Suprapubic skin (tissue), 4 donors: ENCODE data around the gene PTS.

ENCODE experiments used
- EP300 ChIP-seq: sonication (generic); formaldehyde crosslinking; IDR thresholded peaks from one replicate; pipeline ENCODE4 v1.6.1; 2017; ENCODE audit warnings: antibody characterized with exemption
- POLR2A ChIP-seq, 2 donors: fragments of 450-650 bp; IDR thresholded peaks; one replicate each; pipeline ENCODE4 v1.6.1; 2017; ENCODE audit warnings: antibody characterized with exemption in 2 of 2, mild to moderate bottlenecking in 2 of 2, moderate library complexity in 2 of 2
- POLR2AphosphoS5 ChIP-seq, 3 donors: sonication (generic); formaldehyde crosslinking; IDR thresholded peaks; one replicate each; pipeline ENCODE4 v1.6.1; 2017; ENCODE audit warnings: antibody characterized with exemption in 3 of 3
- TF ChIP-seq, protein P1 (sequence below), 2 donors: fragments of 200-600 bp in 1 of 2; fragments of 450-650 bp in 1 of 2; sonication (generic) in 1 of 2; IDR thresholded peaks; one replicate each; pipeline ENCODE4 v1.5.1; 2016 to 2019; ENCODE audit warnings: antibody characterized with exemption in 2 of 2, mild to moderate bottlenecking in 1 of 2, moderate library complexity in 1 of 2

GRCh38 chr11:112237451-112237850 lies 11.2 kb downstream of the PTS start:
- TF ChIP-seq, protein P1, sequence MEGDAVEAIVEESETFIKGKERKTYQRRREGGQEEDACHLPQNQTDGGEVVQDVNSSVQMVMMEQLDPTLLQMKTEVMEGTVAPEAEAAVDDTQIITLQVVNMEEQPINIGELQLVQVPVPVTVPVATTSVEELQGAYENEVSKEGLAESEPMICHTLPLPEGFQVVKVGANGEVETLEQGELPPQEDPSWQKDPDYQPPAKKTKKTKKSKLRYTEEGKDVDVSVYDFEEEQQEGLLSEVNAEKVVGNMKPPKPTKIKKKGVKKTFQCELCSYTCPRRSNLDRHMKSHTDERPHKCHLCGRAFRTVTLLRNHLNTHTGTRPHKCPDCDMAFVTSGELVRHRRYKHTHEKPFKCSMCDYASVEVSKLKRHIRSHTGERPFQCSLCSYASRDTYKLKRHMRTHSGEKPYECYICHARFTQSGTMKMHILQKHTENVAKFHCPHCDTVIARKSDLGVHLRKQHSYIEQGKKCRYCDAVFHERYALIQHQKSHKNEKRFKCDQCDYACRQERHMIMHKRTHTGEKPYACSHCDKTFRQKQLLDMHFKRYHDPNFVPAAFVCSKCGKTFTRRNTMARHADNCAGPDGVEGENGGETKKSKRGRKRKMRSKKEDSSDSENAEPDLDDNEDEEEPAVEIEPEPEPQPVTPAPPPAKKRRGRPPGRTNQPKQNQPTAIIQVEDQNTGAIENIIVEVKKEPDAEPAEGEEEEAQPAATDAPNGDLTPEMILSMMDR (IDR thresholded peaks at IDR 0.05): no peak
- TF ChIP-seq POLR2A (IDR thresholded peaks at IDR 0.05): no peak
- TF ChIP-seq POLR2AphosphoS5 (IDR thresholded peaks at IDR 0.05): no peak
- TF ChIP-seq EP300: no peak
